ENCODE results near the gene ASXL1. TPM values are rescaled to one million over a fixed set of nuclear protein-coding genes. Genes with fewer than 3 reads are reported as not detected.

The ASXL1 gene
- total and polyA plus RNA-seq, 2 donors from 2014 or later, result 16.2 to 71.1 TPM

DNA sequence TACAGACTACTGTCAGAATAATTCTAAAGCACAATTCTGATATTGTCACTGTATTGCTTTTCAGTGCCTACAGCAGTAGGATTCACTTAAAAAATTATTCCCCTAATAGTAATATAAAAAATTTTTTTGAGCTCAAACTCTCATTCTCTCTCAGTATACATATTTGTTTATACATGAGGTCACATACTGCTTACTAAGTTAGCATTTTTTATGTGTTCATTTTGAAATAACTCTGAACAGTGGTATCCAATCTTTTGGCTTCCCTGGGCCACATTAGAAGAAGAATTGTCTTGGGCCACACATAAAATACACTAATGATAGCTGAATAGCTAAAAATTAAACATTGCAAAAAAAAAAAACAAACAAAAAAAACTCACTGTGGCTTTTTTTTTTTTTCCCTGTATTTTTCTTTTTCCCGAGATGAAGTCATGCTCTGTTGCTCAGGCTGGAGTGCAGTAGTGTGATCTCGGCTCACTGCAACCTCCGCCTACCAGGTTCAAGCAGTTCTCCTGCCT, 38.6 kb downstream of the ASXL1 start:
- Histone ChIP-seq H3K9ac (ENCODE audit: low read length in 3 of 3) (no peak overlapping the region), H3K9me3 (ENCODE audit: control insufficient read depth in 2 of 3, insufficient read depth in 1 of 3, low read length in 3 of 3) (no peaks in the 10 kb centered on the region), H3K4me1 (ENCODE audit: control insufficient read depth in 2 of 3, insufficient read depth in 2 of 3, low read depth in 1 of 3, low read length in 3 of 3) (no peaks in the 10 kb centered on the region), H3K4me3 (ENCODE audit: low read length in 3 of 3) (no peak overlapping the region), H3K27ac (ENCODE audit: low read depth in 2 of 2, low read length in 2 of 2) (no peak overlapping the region), H3K27me3 (ENCODE audit: control insufficient read depth, insufficient read depth, low read length) (no peaks in the 10 kb centered on the region), H3K36me3 (ENCODE audit: control insufficient read depth in 2 of 3, insufficient read depth in 3 of 3, low read length in 3 of 3) (peaks cover 0 to 3% (median 0%) of the 10 kb centered on the region in 3 donors)
- DNase-seq (no peak), FAIRE-seq (no peak)
- intact Hi-C loops (cut with DNase I), result no loop called here
- TF ChIP-seq, protein P1, sequence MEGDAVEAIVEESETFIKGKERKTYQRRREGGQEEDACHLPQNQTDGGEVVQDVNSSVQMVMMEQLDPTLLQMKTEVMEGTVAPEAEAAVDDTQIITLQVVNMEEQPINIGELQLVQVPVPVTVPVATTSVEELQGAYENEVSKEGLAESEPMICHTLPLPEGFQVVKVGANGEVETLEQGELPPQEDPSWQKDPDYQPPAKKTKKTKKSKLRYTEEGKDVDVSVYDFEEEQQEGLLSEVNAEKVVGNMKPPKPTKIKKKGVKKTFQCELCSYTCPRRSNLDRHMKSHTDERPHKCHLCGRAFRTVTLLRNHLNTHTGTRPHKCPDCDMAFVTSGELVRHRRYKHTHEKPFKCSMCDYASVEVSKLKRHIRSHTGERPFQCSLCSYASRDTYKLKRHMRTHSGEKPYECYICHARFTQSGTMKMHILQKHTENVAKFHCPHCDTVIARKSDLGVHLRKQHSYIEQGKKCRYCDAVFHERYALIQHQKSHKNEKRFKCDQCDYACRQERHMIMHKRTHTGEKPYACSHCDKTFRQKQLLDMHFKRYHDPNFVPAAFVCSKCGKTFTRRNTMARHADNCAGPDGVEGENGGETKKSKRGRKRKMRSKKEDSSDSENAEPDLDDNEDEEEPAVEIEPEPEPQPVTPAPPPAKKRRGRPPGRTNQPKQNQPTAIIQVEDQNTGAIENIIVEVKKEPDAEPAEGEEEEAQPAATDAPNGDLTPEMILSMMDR (IDR thresholded peaks at IDR 0.05; ENCODE audit: borderline replicate concordance, extremely low read depth, insufficient read depth), result no peak

DNA sequence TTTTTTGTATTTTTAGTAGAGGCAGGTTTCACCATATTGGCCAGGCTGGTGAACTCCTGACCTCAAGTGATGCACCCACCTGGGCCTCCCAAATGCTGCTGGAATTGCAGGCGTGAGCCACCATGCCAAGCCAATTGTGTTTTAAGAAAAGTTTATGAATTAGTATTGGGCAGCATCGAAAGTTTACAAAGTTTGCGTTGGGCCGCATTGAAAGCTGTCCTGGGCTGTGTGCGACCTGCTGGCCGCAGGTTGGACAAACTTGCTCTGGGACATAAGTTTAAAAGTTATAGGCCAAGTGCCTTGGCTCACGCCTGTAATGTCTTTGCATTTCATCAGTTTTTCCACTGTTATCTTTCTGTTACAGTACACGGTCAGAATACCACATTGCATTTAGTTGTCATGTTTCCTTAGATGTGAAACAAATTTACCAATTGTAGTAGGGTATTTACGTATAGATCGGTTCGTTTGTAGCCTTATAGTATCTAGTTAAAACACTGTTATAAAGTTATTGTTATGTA, 39.5 kb downstream of the ASXL1 start:
- TF ChIP-seq, protein P1 (IDR thresholded peaks at IDR 0.05; ENCODE audit: borderline replicate concordance, extremely low read depth, insufficient read depth), result no peak
- H3K9ac ChIP-seq (ENCODE audit: low read length in 3 of 3), result no peak overlapping the region
- no peaks in the 10 kb centered on the region for H3K9me3 ChIP-seq (ENCODE audit: control insufficient read depth in 2 of 3, insufficient read depth in 1 of 3, low read length in 3 of 3)
- H3K27me3 ChIP-seq (ENCODE audit: control insufficient read depth, insufficient read depth, low read length), result no peaks in the 10 kb centered on the region
- peaks cover 0 to 3% (median 0%) of the 10 kb centered on the region in 3 donors for H3K36me3 ChIP-seq (ENCODE audit: control insufficient read depth in 2 of 3, insufficient read depth in 3 of 3, low read length in 3 of 3)
- intact Hi-C loops (cut with DNase I), result no loop called here
- H3K4me3 ChIP-seq (ENCODE audit: low read length in 3 of 3), result no peak overlapping the region
- no peaks in the 10 kb centered on the region for H3K4me1 ChIP-seq (ENCODE audit: control insufficient read depth in 2 of 3, insufficient read depth in 2 of 3, low read depth in 1 of 3, low read length in 3 of 3)
- H3K27ac ChIP-seq (ENCODE audit: low read depth in 2 of 2, low read length in 2 of 2), result no peak overlapping the region
- no peak for FAIRE-seq
- no peak for DNase-seq

DNA sequence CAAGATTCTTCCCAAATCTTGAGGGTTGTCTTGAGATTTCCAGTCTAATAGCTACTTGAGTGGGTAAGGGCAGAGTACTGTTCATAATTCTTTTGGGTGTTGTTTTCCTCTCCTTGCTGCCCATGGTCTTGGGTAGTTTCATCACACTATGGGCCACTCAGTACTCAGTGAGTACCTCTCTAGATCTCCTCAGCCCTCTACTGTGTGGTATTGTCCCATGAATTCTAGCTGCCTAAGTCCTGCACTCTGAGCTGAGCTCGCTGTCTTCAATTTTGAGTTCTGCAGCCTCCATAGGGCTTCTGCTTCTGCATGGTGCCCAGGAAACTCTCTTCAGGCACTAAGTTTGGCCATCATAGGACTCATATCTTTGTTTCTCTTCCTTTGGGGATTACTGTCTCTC, 42.3 kb downstream of the ASXL1 start:
- intact Hi-C loops (cut with DNase I), result no loop called here
- DNase-seq (no peak), FAIRE-seq (no peak)
- Histone ChIP-seq H3K9ac (ENCODE audit: low read length in 3 of 3) (no peak overlapping the region), H3K36me3 (ENCODE audit: control insufficient read depth in 2 of 3, insufficient read depth in 3 of 3, low read length in 3 of 3) (peaks cover 0 to 3% (median 0%) of the 10 kb centered on the region in 3 donors), H3K27me3 (ENCODE audit: control insufficient read depth, insufficient read depth, low read length) (no peaks in the 10 kb centered on the region), H3K9me3 (ENCODE audit: control insufficient read depth in 2 of 3, insufficient read depth in 1 of 3, low read length in 3 of 3) (no peaks in the 10 kb centered on the region), H3K27ac (ENCODE audit: low read depth in 2 of 2, low read length in 2 of 2) (no peak overlapping the region), H3K4me1 (ENCODE audit: control insufficient read depth in 2 of 3, insufficient read depth in 2 of 3, low read depth in 1 of 3, low read length in 3 of 3) (peaks cover 0 to 5% (median 0%) of the 10 kb centered on the region in 3 donors), H3K4me3 (ENCODE audit: low read length in 3 of 3) (no peak overlapping the region)
- TF ChIP-seq, protein P1 (IDR thresholded peaks at IDR 0.05; ENCODE audit: borderline replicate concordance, extremely low read depth, insufficient read depth), result no peak

DNA sequence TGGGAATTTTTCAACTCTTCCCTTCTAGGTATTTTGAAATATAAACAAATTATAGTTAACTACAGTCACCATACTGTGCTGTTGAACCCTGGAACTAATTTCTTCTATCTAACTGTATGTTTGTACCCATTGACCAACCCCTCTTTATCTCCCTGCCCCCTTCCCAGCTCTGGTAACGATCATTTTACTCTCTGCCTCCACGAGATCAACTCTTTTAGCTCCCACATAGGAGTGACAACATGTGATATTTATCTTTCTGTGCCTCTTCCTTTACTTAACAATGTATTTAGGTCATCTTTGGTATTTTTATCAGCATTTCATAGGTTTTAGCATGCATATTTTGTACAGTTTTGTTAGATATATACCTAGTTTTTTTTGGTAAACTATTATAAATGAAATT, 45.9 kb downstream of the ASXL1 start:
- Histone ChIP-seq H3K27ac (ENCODE audit: low read depth in 2 of 2, low read length in 2 of 2) (no peak overlapping the region), H3K4me1 (ENCODE audit: control insufficient read depth in 2 of 3, insufficient read depth in 2 of 3, low read depth in 1 of 3, low read length in 3 of 3) (peaks cover 0 to 5% (median 0%) of the 10 kb centered on the region in 3 donors), H3K9ac (ENCODE audit: low read length in 3 of 3) (no peak overlapping the region), H3K27me3 (ENCODE audit: control insufficient read depth, insufficient read depth, low read length) (no peaks in the 10 kb centered on the region), H3K9me3 (ENCODE audit: control insufficient read depth in 2 of 3, insufficient read depth in 1 of 3, low read length in 3 of 3) (no peaks in the 10 kb centered on the region), H3K4me3 (ENCODE audit: low read length in 3 of 3) (no peak overlapping the region), H3K36me3 (ENCODE audit: control insufficient read depth in 2 of 3, insufficient read depth in 3 of 3, low read length in 3 of 3) (peaks cover 0 to 3% (median 0%) of the 10 kb centered on the region in 3 donors)
- FAIRE-seq, result no peak
- no peak for DNase-seq
- intact Hi-C loops (cut with DNase I), result no loop called here
- TF ChIP-seq, protein P1 (IDR thresholded peaks at IDR 0.05; ENCODE audit: borderline replicate concordance, extremely low read depth, insufficient read depth), result no peak
